HuH-7.5 (cell line): ENCODE measurements around the gene GOSR1.
"Not testable (repeated sequence)": the region's sequence is repeated elsewhere in the genome, so short reads cannot be mapped to it uniquely, and the experiment has no call there.

Experiments
- DNase-seq: peaks from one replicate; pipeline ENCODE4 v3.0.0; 2011; ENCODE audit warnings: low spot score

Gene GOSR1

DNA sequence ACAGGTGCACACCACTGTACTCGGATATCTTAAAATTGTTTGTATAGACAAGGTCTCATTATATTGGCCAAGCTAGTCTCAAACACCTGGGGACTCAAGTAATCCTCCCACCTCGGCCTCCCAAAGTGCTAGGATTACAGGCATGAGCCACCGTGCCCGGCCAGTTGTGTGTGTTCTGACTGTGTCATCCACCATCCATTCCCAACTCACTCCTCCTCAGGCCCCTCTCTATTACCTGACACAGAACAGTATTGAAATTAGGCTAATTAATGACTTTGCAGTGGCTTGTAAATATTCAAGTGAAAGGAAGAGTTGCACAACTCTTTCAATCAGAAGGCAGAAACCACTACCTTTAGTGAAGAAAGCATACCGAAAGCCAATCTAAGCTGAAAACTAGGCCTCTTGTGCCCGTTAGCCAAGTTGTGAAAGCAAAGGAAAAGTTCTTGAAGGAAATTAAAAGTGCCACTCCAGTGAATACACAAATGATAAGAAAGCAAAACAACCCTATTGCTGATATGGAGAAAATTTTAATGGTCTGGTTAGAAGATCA lies 28.7 kb downstream of the GOSR1 start:
- DNase-seq: no peak

DNA sequence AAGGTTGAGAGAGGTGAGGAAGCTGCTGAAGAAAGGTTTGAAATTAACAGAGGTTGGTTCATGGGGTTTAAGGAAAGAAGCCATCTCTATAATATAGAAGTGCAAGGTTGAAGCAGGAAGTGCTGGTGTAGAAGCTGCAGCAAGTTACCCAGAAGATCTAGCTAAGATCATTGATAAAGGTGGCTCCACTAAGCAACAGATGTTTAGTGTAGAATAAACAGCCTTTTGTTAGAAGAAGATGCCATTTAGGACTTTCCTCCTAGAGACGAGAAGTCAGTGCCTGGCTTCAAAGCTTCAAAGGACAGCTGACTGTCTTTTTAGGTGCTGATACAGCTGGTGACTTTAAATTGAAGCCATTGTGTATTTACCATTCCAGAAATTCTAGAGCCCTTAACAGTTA lies 29.3 kb downstream of the GOSR1 start:
- no peak for DNase-seq

DNA sequence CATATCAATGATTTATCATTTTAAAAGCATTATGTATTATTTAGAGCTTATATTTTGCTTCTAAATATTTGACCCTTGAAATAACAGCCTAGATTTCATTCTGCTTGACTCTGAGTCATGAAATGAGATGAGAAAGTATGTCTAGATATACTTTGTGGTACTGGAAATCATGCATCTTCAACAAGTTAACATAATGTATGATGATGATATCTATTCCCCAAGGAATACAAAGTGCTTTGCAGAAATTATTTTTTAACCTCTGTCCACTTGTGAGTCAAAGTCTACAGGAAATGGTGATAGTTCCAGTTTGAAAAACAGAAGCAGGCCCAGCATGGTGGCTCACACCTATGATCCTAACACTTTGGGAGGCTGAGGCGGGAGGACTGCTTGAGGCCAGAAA lies 36.1 kb downstream of the GOSR1 start:
- no peak for DNase-seq

DNA sequence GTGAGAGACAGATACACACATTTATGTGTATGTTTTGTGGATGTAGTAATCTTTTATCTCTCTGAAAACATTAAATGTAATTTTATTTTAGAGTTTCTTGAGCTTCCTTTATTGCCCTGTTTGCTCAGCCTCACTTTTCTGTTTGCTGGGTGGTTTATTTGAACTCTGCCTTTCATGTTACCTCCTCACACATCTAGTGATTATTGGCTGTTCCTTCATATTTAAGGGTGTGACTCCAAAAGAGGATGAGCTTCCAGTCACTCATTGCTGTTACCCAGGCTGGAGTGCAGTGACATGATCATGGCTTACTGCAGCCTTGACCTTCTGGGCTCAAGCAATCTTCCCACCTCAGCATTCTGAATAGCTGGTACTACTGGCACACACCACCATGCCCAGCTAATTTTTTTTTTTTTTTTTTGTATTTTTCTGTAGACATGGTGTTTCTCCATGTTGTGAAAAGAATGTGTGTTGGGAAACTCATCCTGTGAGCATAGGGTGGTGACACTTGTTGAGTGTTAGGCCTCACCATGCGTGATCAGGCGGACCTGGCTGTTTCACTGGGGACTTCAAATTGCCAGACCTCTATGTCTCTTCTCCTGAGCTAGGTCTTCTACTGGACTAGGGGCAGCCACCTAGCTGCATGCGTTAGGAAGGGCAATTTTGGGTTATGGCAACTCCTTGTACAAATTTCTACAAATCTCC lies 37.8 kb downstream of the GOSR1 start:
- DNase-seq: no peak

DNA sequence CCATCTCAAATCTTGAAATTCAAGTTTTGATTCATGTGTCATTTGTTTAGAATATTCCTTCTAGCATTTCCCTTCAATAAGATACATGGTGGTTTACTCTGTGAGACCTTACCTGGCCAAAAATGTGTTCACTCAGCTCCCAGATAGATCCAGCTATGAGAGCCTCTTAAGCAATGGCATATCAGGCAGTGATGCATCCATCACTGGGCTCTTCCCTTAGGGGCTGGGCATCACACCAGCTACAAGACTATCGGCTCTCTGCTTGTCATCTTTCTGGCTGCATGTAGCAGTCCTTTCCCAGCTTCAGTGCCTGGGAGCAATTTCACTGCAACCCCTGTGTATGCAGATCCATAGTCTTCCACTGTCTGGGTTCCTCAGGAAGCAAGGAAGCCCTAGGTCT lies 40.6 kb downstream of the GOSR1 start:
- DNase-seq: no peak

DNA sequence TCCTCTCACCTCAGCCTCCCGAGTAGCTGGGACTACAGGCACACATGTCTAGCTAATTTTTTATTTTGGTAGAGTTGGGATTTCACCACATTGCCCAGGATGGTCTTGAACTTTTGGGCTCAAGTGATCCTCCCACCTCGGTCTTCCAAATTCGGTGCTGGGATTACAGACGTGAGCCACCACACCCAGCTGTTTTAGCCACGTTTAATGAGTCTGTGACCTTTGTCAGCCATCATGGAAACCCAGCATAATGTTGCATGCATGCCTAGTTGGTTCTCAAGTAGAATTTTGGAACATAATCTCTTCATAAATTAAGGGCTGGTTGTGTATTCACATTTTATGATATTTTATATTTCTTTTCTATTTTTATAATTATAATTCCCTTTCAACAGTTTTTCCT lies 42.0 kb downstream of the GOSR1 start:
- no peak for DNase-seq

DNA sequence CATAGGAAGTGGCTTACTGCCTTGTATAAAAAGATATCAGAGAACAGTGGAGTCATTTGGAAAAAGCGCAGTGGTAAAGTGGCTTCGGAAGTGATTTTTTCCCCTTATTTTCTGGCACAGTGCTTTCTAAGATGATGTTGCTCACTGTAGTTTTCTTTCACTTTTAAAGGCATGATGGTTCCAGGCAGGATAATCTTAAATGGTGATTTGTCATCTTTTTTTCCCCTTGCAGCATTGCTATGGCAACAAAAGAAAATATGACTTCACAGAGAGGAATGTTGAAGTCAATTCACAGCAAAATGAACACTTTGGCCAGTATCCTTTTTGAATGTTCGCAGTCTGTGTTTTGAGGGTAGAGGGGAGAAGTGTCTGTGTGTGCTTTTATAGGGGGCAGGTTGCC lies 42.5 kb downstream of the GOSR1 start:
- DNase-seq: no peak

DNA sequence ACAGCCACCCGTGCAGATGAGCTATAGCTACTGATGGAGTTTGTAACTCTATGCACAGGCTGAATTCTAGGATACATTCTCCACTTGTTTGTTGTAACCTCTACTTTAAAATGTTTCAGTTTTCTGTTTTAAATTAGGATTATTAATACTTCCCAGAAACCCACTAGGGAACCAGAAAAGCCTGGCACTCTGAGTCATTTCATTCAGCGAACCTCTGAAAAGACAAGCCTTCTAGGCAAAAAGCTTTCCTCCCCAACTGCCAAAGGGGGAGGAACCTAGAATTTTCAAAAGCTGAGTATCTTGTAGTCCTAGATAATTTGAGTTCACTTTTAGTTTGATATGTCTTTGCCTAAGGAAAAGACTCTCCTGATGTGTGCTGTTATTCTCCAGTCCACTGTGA lies 43.2 kb downstream of the GOSR1 start:
- no peak for DNase-seq

DNA sequence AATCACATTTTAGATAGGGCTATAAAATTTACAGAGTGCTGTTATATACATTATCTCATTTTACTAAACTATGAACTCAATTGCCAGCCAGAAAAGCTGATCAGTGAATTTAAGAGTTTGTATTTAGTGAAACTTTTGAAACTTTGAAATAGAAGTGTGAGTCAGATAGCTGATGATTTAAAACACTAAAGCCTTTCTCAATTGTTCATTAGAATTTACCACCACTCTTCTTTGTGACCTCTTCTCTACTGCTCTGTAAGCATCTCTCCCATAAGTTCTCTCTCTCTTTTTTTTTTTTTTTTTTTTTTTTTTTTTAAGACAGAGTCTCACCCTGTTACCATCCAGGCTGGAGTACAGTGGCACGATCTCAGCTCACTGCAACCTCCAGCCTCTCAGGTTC lies 43.7 kb downstream of the GOSR1 start:
- no peak for DNase-seq

DNA sequence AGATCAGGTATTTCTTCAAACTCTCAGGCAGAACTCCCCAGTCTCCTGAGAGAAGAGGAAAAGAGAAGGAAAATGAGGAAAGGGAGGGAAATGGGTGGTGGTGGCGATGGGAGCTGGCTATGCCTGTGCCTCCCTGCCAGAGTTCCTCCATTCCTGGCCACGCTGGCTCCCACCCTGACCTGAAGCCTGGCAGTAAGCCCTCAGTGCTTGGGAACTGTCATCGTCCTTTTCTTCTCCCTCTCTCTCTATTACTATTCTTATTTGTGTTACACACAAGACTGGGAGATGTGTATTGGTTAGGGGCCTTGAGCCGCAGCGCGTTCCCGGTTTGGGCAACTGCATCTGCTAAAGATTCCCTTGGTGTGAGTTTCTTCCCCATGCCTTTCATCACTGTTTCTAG lies 44.6 kb downstream of the GOSR1 start:
- DNase-seq: no peak

DNA sequence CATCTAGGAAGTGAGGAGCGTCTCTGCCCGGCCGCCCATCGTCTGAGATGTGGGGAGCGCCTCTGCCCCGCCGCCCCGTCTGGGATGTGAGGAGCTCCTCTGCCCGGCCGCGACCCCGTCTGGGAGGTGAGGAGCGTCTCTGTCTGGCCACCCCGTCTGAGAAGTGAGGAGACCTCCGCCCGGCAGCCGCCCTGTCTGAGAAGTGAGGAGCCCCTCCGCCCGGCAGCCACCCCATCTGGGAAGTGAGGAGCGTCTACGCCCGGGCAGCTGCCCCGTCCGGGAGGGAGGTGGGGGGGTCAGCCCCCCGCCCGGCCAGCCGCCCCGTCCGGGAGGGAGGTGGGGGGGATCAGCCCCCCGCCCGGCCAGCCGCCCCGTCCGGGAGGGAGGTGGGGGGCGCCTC lies 46.0 kb downstream of the GOSR1 start:
- DNase-seq: not testable (repeated sequence)

DNA sequence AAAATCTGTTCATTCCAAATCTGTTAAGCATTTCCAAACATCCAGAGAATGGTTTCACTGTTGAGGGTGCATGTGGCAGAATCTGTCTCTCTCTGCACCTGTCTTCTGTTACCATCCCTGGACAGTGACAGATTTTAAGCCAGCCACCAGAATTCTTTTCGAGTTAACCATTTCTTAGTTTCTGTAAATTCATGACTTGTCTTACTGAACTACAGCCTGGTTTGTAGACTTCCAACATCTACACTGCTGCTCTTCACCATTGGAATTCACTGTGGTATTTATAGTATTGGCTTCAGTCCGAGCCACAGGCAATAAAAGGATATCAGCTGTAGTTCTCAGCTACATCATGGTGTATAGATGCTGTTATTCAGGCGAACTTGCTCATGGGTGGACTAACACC lies 47.6 kb downstream of the GOSR1 start:
- DNase-seq: no peak

DNA sequence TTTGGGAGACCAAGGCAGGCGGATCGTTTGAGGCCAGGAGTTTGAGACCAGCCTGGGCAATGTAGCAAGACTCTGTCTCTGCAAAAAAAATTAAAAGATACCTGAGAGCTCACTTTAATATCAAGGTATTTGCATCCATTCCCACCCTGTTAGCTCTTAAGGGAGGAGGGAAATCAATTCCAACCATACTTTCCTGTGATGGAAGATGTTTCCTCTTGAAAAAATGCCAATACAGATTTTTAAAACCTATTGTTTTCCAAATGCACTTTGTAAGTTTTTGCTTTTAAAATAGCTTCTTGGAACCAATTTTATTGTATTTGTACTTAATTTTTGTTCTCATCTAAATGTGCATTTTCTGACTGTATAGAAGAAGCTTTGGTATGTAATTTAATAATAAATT lies 49.2 kb downstream of the GOSR1 start:
- DNase-seq: no peak

DNA sequence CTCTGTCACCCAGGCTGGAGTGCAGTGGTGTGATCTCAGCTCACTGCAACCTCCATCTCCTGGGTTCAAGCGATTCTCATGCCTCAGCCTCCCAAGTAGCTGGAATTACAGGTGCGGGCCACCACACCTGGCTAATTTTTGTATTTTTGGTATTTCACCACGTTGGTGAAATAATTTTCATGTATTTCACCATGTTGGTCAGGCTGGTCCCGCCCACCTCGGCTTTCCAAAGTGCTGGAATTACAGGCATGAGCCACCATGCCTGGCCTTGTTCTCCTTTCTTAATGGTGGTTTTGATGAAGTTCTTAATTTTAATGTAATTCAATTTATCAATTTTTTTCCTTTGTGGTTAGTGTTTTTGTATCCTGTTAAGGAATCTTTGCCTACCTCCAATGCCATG lies 51.5 kb downstream of the GOSR1 start:
- DNase-seq: not testable (repeated sequence)

DNA sequence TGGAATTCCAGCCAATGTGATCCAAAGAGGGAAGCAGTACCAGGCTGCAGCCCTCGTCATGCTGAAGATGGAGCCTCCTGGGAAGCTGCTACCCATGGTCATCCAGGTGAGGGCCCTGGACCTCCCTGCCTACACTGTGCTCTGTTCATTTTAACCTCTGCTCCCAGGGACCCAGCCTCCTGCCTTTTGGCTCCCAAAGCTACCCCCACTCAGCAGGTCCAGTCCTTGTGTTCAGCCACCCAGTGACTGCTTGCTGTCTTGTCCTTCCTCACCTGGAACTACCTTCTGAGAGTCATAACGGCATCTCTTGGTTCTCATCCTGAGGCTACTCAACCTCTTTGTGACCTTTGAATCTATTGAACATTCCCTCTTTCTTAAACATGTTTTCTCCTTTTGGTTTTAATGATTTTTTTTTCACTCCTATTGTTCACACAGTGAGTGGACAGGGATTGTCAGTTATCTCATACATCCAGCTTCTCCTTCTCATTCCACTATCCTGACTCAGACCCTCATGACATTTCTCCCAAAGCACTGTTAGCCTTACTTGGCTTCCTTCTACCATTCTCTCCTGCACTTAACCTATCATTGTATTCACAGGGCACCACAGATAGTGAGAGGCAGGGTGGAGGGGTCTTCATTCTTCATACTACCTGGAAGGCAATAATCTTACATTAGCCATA lies 53.3 kb downstream of the GOSR1 start:
- DNase-seq: no peak

DNA sequence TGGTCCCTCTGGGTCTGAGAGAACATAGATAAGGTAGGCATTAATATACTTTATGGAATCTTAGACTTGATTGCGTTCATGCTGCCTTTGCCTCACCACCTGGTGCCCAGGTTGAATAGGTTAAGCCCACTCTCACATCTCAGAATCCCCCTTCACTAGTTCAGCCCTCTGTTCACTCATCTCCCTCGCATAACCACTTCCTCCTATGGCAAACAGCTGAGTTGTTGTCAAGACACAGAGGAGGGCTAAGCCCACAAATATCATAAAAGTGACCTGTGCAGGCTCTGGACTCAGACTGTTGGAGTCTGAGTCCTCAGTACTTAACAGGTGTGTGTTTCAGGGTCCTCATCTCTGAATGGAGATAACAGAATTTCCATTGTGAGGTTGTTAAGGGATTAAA lies 55.7 kb downstream of the GOSR1 start:
- DNase-seq: no peak

DNA sequence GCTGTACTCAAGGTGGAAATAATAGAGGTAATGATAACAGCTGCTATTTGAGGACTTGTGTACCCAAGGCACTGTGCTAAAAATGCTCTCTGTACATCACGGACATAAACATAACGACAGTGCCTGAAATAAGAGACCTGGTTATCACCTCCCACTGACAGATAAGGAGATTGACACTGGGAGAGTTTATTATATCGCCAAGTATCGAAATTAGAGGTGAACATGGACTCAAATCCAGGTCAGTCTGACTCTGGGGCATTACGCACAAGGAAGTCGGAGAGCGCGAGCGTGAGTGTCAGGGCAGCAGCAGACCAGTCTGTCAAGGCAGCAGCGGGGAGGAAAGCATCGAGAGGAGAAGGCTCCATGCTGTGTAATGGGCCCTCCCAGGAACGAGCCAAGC lies 57.1 kb downstream of the GOSR1 start:
- no peak for DNase-seq

DNA sequence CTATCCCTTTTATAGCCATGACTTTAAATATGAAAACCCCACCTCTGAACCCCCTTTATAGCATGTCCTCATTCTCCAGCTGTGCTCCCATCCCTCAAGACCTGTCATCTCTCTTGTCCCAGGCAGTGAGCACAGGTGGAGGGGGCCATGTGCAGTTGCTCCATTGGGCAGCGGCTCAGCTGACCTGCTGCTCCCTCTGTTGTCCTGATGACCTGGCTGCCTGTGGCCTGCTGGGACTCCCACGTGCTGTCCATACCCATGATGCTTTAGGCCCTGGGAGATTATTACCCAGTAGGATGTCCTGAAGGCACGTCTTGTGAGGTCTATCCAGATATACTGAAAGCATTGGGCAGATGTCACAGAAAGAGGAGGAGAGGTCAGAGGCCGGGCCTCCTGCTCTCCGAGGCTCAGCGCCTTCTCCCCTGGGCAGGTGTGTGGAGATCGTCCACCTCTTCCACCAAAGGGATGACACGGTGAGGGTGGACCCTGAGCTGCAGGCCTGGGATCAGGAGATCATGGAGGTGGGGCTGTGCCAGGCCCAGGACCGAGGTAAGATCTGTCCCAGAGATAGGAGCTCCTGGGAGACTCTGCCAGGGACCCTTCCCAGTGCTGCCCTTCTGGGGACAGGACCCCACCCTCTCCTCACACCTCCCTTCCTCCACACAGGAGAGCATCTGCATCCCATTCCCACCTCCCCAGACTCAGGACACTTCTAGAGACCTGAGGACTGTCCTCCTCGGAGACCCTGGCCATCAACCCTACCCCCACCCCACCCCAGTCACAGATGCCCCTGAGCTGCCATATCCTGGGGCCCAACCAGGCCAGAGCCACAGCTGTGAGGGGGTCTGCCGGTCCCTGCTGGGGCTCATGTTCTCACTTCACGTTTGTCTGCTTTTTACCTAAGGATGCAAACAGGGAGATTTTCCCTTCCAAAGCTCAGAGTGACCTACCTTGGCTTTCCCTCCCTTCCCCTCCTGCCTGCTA lies 58.0 kb downstream of the GOSR1 start:
- no peak for DNase-seq

DNA sequence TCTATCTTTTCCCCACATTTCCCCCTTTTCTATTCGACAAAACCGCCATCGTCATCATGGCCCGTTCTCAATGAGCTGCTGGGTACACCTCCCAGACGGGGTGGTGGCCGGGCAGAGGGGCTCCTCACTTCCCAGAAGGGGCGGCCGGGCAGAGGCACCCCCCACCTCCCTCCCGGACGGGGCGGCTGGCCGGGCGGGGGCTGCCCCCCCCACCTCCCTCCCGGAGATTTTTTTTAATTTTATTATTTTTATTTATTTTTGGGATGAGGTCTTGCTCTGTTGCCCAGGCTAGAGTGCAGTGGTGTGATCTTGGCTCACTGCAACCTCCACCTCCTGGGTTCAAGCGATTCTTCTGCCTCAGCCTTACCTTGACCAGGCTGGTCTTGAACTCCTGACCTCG lies 59.6 kb downstream of the GOSR1 start:
- not testable (repeated sequence) for DNase-seq

DNA sequence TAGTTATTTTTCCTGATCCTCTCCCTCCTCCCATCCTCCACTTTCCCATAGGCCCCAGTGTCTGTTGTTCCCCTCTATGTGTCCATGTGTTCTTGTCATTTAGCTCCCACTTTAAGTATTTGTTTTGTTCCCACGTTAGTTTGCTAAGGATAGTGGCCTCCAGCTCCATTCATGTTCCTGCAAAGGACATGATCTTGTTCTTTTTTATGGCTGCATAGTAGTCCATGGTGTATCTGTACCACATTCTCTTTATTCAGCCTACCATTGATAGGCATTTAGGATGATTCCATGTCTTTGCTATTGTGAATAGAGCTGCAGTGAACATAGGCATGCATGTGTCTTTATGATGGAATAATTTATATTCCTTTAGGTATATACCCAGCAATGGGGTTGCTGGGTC lies 60.5 kb downstream of the GOSR1 start:
- not testable (repeated sequence) for DNase-seq

DNA sequence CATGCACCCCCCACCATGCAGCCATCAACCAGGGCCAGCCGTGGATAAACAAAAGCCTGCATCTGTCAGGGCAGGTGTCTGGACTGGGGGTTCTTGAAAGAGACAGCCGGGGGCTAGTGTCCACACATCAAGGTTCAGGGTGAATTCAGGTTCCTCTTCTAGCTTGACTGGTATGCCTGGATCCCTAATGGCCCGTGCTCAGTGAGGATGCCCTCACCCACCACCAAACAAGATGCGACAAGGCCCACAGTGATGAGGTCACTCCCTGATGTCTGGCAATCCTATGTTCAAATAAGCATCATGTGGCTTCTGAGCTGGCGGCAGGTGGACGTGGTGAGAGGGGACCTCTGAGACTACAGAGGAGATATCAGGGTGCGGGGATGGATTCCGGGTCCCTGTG lies 64.6 kb downstream of the GOSR1 start:
- no peak for DNase-seq

DNA sequence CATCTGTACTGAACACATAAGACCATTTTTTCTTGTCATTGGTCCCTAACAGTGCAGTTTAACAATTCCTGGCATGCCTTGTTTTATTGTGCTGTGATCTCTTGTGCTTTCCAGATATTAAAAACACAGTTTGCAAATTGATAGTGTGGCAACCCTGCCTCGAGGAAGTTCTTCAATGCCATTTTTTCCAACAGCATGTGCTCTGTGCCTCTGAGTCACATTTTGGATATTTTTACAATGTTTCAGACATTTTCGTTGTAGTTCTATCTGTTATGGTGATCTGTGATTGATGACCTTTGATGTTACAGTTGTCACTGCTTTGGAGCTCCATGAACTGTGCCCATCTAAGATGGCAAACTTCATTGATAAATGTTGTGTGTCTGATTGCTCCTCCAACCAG lies 66.2 kb downstream of the GOSR1 start:
- no peak for DNase-seq

DNA sequence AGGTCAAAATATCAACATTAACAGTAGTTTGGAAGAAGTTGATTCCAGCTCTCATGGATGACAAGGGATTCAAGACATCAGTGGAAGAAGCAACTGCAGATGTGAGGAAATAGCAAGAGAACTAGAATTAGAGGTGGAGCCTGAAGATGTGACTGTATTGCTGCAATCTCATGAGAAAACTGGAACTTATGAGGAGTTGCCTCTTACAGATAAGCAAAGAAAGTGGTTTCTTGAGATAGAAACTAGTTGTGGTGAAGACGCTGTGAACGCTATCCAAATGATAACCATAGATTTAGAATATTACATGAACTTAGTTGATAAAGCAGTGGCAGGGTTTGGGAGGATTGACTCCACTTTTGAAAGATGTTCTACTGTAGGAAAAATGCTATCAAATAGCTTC lies 67.8 kb downstream of the GOSR1 start:
- no peak for DNase-seq
